HCT116 (cell line): ENCODE measurements around the gene WDR19. TPM values are rescaled to one million over a fixed set of nuclear protein-coding genes. Genes with fewer than 3 reads are reported as not detected.

Source experiments
- ATAC-seq: fragments of 200-7000 bp; cut with Tn5 transposase; 2 replicates; pipeline ENCODE4 v1.9.1; 2020; ENCODE audit warnings: mild to moderate bottlenecking, moderate library complexity
- BruUV-seq: library from RNA; stranded (reverse); fragments of 400-500 nt; replicated peaks from 2 replicates; lab custom pipeline; 2021; lab: Mats Ljungman, UMichigan
- CTCF ChIA-PET: fragments of 300-600 bp; sonication (Branson Sonifier 250); formaldehyde crosslinking; loops from one replicate; lab custom pipeline; 2021; ENCODE audit warnings: antibody characterized with exemption; lab: Charles Lee
- POLR2A ChIA-PET: fragments of 300-600, 350-600 bp; sonication (Branson Sonifier 250); formaldehyde crosslinking; loops from one replicate; lab custom pipeline; 2021; ENCODE audit warnings: antibody characterized with exemption; lab: Charles Lee
- RAD21 ChIA-PET, 2 experiments: fragments of 300-600 bp; sonication (Branson Sonifier 250); formaldehyde crosslinking; loops; one replicate each; lab custom pipeline; 2023; ENCODE audit warnings: low total read pairs in 2 of 2; ENCODE audit not compliant: uncharacterized antibody in 2 of 2, unreplicated experiment in 2 of 2, low non-redundant PET in 1 of 2; lab: Charles Lee
- DNase-seq: peaks from one replicate; pipeline ENCODE4 v3.0.0-alpha.2; 2010; ENCODE audit warnings: low read depth, low spot score
- H2AFZ ChIP-seq: fragments of 200-600 bp; shearing (Covaris generic), sonication (generic); 2 replicates; pipeline ENCODE4 v1.6.1; 2017; ENCODE audit warnings: low read depth, mixed run types, mixed read lengths, antibody characterized with exemption, low read length; ENCODE audit not compliant: poor library complexity, severe bottlenecking
- H3K27ac ChIP-seq: 2 replicates; pipeline ENCODE4 v1.5.1; 2012; ENCODE audit warnings: low read depth, low read length
- H3K27me3 ChIP-seq: fragments of 200-600 bp; sonication (generic); 2 replicates; pipeline ENCODE4 v1.6.1; 2016; ENCODE audit warnings: mixed run types, low read length, mixed read lengths; ENCODE audit not compliant: insufficient read depth
- H3K36me3 ChIP-seq, 2 experiments: fragments of 200-500 bp in 1 of 2; fragments of 200-600 bp in 1 of 2; sonication (Bioruptor generic) in 1 of 2; sonication (generic) in 1 of 2; 2 replicates each; pipeline versions ENCODE4 v1.5.1 to v1.6.1; 2014 to 2016; ENCODE audit warnings: low read length in 2 of 2, inconsistent platforms in 1 of 2, mixed read lengths in 1 of 2, mixed run types in 1 of 2; ENCODE audit not compliant: insufficient read depth in 2 of 2, control insufficient read depth in 1 of 2
- H3K4me1 ChIP-seq, 2 experiments: fragments of 200-600 bp in 1 of 2; sonication (generic) in 1 of 2; 2 replicates each; pipeline versions ENCODE4 v1.5.1 to v1.6.1; 2012 to 2017; ENCODE audit warnings: low read length in 2 of 2, inconsistent platforms in 1 of 2, mild to moderate bottlenecking in 1 of 2, mixed read lengths in 1 of 2, mixed run types in 1 of 2, moderate library complexity in 1 of 2; ENCODE audit not compliant: insufficient read depth in 2 of 2, control insufficient read depth in 1 of 2
- H3K4me2 ChIP-seq: fragments of 200-600 bp; sonication (generic); 2 replicates; pipeline ENCODE4 v1.6.1; 2017; ENCODE audit warnings: mixed run types, low read length, mixed read lengths
- H3K4me3 ChIP-seq, 2 experiments: fragments of 200-600 bp in 1 of 2; sonication (generic) in 1 of 2; replicated peaks in 1 of 2; 2 replicates each; pipeline ENCODE4 v1.5.1; 2011 to 2016; ENCODE audit warnings: low read length in 2 of 2, control low read depth in 1 of 2, low read depth in 1 of 2, mild to moderate bottlenecking in 1 of 2, mixed read lengths in 1 of 2, mixed run types in 1 of 2
- H3K79me2 ChIP-seq: fragments of 200-600 bp; sonication (generic); 2 replicates; pipeline ENCODE4 v1.6.1; 2017; ENCODE audit warnings: mild to moderate bottlenecking, mixed run types, low read length, moderate library complexity, mixed read lengths; ENCODE audit not compliant: insufficient read depth
- H3K9ac ChIP-seq: fragments of 200-600 bp; sonication (generic); 2 replicates; pipeline ENCODE4 v1.6.1; 2016; ENCODE audit warnings: low read length, mixed read lengths
- H3K9me2 ChIP-seq: fragments of 200-600 bp; sonication (generic), shearing (Covaris generic); 2 replicates; pipeline ENCODE4 v1.6.1; 2017; ENCODE audit warnings: mixed run types, mild to moderate bottlenecking, moderate library complexity; ENCODE audit not compliant: insufficient read depth
- H3K9me3 ChIP-seq, 2 experiments: fragments of 200-500 bp in 1 of 2; fragments of 200-600 bp in 1 of 2; sonication (Bioruptor generic) in 1 of 2; sonication (generic) in 1 of 2; 2 replicates each; pipeline ENCODE4 v1.6.1; 2014 to 2017; ENCODE audit warnings: low read length in 2 of 2, mixed read lengths in 2 of 2, inconsistent platforms in 1 of 2, low read depth in 1 of 2, mild to moderate bottlenecking in 1 of 2, mixed run types in 1 of 2, moderate library complexity in 1 of 2; ENCODE audit not compliant: control insufficient read depth in 1 of 2, insufficient read depth in 1 of 2
- H4K20me1 ChIP-seq: fragments of 200-600 bp; sonication (generic), shearing (Covaris generic); 2 replicates; pipeline ENCODE4 v1.6.1; 2017; ENCODE audit warnings: mixed run types, mild to moderate bottlenecking, moderate library complexity; ENCODE audit not compliant: insufficient read depth
- CEBPB ChIP-seq: IDR thresholded peaks from 2 replicates; pipeline ENCODE4 v1.6.1; 2012; ENCODE audit warnings: low read depth
- CTCF ChIP-seq, 3 experiments: fragments of 200-600 bp in 1 of 3; sonication (generic) in 1 of 3; IDR thresholded peaks in 2 of 3; conservative IDR thresholded peaks in 1 of 3; 2 replicates each; pipeline ENCODE4 v1.5.1; 2012 to 2017; ENCODE audit warnings: low read depth in 2 of 3, low read length in 2 of 3, antibody characterized with exemption in 1 of 3, borderline replicate concordance in 1 of 3, control low read depth in 1 of 3, mild to moderate bottlenecking in 1 of 3, mixed read lengths in 1 of 3, mixed run types in 1 of 3, moderate library complexity in 1 of 3; ENCODE audit not compliant: insufficient read depth in 1 of 3
- EZH2phosphoT487 ChIP-seq: fragments of 200-600 bp; IDR thresholded peaks from 2 replicates; pipeline ENCODE4 v1.6.1; 2018; ENCODE audit warnings: antibody characterized with exemption, borderline replicate concordance
- FOSL1 ChIP-seq: IDR thresholded peaks from 2 replicates; pipeline ENCODE4 v1.6.1; 2012; ENCODE audit warnings: low read depth
- JUND ChIP-seq: IDR thresholded peaks from 2 replicates; pipeline ENCODE4 v1.6.1; 2012
- POLR2A ChIP-seq: IDR thresholded peaks from 2 replicates; pipeline ENCODE4 v1.7.0; 2011; ENCODE audit warnings: borderline replicate concordance; ENCODE audit not compliant: insufficient read depth, insufficient read length; ENCODE audit errors: extremely low read depth
- RAD21 ChIP-seq: IDR thresholded peaks from 2 replicates; pipeline ENCODE4 v1.6.1; 2012; ENCODE audit warnings: low read depth, mild to moderate bottlenecking
- SRF ChIP-seq: IDR thresholded peaks from 2 replicates; pipeline ENCODE4 v1.6.1; 2012; ENCODE audit warnings: low read depth
- ZBTB33 ChIP-seq: IDR thresholded peaks from 2 replicates; pipeline ENCODE4 v1.6.1; 2011; ENCODE audit warnings: mild to moderate bottlenecking, low read length, moderate library complexity; ENCODE audit not compliant: insufficient replicate concordance; ENCODE audit errors: extremely low read depth
- ZFX ChIP-seq: fragments of 450-650 bp; IDR thresholded peaks from 2 replicates; pipeline ENCODE4 v1.6.1; 2017
- intact Hi-C: fragments of 100-400 bp; cut with micrococcal nuclease; formaldehyde crosslinking; loops from 2 replicates; pipeline ENCODE4 v1.10.0; 2022
- total RNA-seq: library from RNA; stranded (reverse); gene quantifications from one replicate; pipeline ENCODE4 v1.2.1, GENCODE V29; 2021; ENCODE audit not compliant: unreplicated experiment

Gene WDR19
- total RNA-seq, 1 experiment from 2014 or later = 18.8 TPM

GRCh38 chr4:39166669-39167068 is 15.7 kb upstream of the WDR19 start (continued):
- no peak for TF ChIP-seq ZBTB33
- no peak for TF ChIP-seq POLR2A
- no peak for TF ChIP-seq CEBPB
- TF ChIP-seq RAD21 = no peak
- TF ChIP-seq ZFX = no peak
- TF ChIP-seq, all 23 proteins: peak for 0

- ChIA-PET RAD21 (no interaction called here), POLR2A (no interaction called here), CTCF (no interaction called here)
- Histone ChIP-seq H3K4me2 (no peak overlapping the region), H4K20me1 (no peaks in the 10 kb centered on the region), H3K4me1 (no peaks in the 10 kb centered on the region), H3K9ac (no peak overlapping the region), H2AFZ (no peak overlapping the region), H3K4me3 (no peak overlapping the region), H3K27me3 (no peaks in the 10 kb centered on the region), H3K27ac (no peak overlapping the region), H3K9me2 (no peaks in the 10 kb centered on the region), H3K79me2 (no peaks in the 10 kb centered on the region), H3K9me3 (no peaks in the 10 kb centered on the region), H3K36me3 (no peaks in the 10 kb centered on the region)
- intact Hi-C loops = no loop called here
- no peak for ATAC-seq
- BruUV-seq = no TSS peak
- TF ChIP-seq EZH2phosphoT487 (no peak), JUND (no peak), FOSL1 (no peak), ZBTB33 (no peak), SRF (no peak), CTCF (IDR thresholded peaks at IDR 0.05 in 2 of 3, conservative IDR thresholded peaks at IDR 0.05 in 1 of 3; ENCODE audit: borderline replicate concordance in 1 of 3, insufficient read depth in 1 of 3, low read depth in 2 of 3, low read length in 2 of 3) (no peak), POLR2A (no peak)
- no peak for DNase-seq
These were observed 12.9 kb upstream of the WDR19 start for GRCh38 chr4:39169426-39169825.
